22Rv1 (cell line): Measurements from ENCODE around the gene CGB5.

ENCODE experiments used
- CTCF ChIP-seq: fragments of 450-650 bp; IDR thresholded peaks from 2 replicates; pipeline ENCODE4 v1.5.1; 2017; ENCODE audit warnings: mild to moderate bottlenecking
- ZFX ChIP-seq: fragments of 450-650 bp; IDR thresholded peaks from 2 replicates; pipeline ENCODE4 v1.6.1; 2017; ENCODE audit warnings: antibody characterized with exemption, borderline replicate concordance

- TF ChIP-seq CTCF, result no peak
- TF ChIP-seq ZFX, result no peak
Observed at GRCh38 chr19:49085020-49085867, 41.6 kb downstream of the CGB5 start, which contains the start of gene SNRNP70.
